HEK293T (cell line): ENCODE data around the gene GSG1L2.

Source experiments
- BHLHE40 ChIP-seq: fragments of 450-650 bp; IDR thresholded peaks from 2 replicates; pipeline ENCODE4 v1.6.1; 2016; ENCODE audit warnings: mild to moderate bottlenecking, moderate library complexity, borderline replicate concordance
- CTBP1 ChIP-seq: fragments of 450-650 bp; IDR thresholded peaks from 2 replicates; pipeline ENCODE4 v1.6.1; 2016; ENCODE audit warnings: borderline replicate concordance
- ELF4 ChIP-seq: fragments of 450-650 bp; IDR thresholded peaks from 2 replicates; pipeline ENCODE4 v1.6.1; 2017; ENCODE audit warnings: antibody characterized with exemption
- FOXA1 ChIP-seq: fragments of 450-650 bp; IDR thresholded peaks from 2 replicates; pipeline ENCODE4 v1.6.1; 2016; ENCODE audit warnings: mild to moderate bottlenecking
- FOXM1 ChIP-seq: fragments of 450-650 bp; IDR thresholded peaks from 2 replicates; pipeline ENCODE4 v1.6.1; 2017; ENCODE audit warnings: mild to moderate bottlenecking, borderline replicate concordance
- HDGF ChIP-seq: fragments of 450-650 bp; IDR thresholded peaks from 2 replicates; pipeline ENCODE4 v1.6.1; 2017; ENCODE audit warnings: antibody characterized with exemption, borderline replicate concordance
- TARDBP ChIP-seq: fragments of 450-650 bp; IDR thresholded peaks from 2 replicates; pipeline ENCODE4 v1.6.1; 2016

GRCh38 chr17:9817086-9817485 lies 4.8 kb downstream of the GSG1L2 start:
- TF ChIP-seq BHLHE40 (no peak), FOXM1 (no peak), CTBP1 (no peak), TARDBP (no peak), HDGF (no peak), ELF4 (no peak), FOXA1 (no peak)
